ENCODE measurements around the gene SFXN3.

- TF ChIP-seq, protein P1, sequence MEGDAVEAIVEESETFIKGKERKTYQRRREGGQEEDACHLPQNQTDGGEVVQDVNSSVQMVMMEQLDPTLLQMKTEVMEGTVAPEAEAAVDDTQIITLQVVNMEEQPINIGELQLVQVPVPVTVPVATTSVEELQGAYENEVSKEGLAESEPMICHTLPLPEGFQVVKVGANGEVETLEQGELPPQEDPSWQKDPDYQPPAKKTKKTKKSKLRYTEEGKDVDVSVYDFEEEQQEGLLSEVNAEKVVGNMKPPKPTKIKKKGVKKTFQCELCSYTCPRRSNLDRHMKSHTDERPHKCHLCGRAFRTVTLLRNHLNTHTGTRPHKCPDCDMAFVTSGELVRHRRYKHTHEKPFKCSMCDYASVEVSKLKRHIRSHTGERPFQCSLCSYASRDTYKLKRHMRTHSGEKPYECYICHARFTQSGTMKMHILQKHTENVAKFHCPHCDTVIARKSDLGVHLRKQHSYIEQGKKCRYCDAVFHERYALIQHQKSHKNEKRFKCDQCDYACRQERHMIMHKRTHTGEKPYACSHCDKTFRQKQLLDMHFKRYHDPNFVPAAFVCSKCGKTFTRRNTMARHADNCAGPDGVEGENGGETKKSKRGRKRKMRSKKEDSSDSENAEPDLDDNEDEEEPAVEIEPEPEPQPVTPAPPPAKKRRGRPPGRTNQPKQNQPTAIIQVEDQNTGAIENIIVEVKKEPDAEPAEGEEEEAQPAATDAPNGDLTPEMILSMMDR (conservative IDR thresholded peaks at IDR 0.05; ENCODE audit: low read depth, low read length) = no peak
- TF ChIP-seq EZH2 (IDR thresholded peaks at IDR 0.05; ENCODE audit: borderline replicate concordance, low read depth, low read length, poor library complexity, severe bottlenecking) = no peak
Measured at GRCh38 chr10:101005869-101006567, 25.0 kb upstream of the SFXN3 start.

Data from A673 (cell line).